Peyer's patch (tissue), 4 donors: ENCODE data around the gene DLGAP1.

Source experiments
- CTCF ChIP-seq, 6 experiments: fragments of 450-650 bp in 4 of 6; fragments of 200-600 bp in 2 of 6; sonication (generic) in 1 of 6; IDR thresholded peaks; one replicate each; pipeline ENCODE4 v1.5.1; 2017 to 2019; ENCODE audit warnings: antibody characterized with exemption in 6 of 6, mild to moderate bottlenecking in 3 of 6, moderate library complexity in 1 of 6
- POLR2A ChIP-seq, 2 donors: fragments of 450-650 bp; IDR thresholded peaks; one replicate each; pipeline ENCODE4 v1.5.1; 2017; ENCODE audit warnings: antibody characterized with exemption in 2 of 2, mild to moderate bottlenecking in 2 of 2, moderate library complexity in 2 of 2

DNA sequence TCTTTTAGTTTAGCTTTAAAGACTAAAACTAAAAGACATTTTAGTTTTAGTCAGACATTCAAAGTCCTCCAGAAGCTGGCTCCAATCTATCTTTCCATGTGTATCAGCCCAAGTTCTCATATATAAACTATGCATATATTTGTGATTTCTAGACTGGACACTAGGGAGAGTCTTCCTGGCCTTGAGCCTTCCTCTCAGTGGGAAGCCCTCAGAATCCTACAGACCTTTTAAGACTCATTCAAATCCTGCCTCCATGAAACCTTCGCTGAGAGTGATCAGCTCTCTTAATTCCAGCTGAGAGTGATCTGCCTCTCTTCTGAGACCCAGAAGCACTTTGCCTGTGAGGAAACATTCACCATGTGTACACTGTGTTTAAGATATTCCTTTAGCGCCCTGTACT is 552.4 kb downstream of the DLGAP1 start:
- TF ChIP-seq CTCF (IDR thresholded peaks at IDR 0.05), result no peak
- TF ChIP-seq POLR2A (IDR thresholded peaks at IDR 0.05), result no peak
